ENCODE measurements around the gene RNF111. TPM values are rescaled to one million over a fixed set of nuclear protein-coding genes. Genes with fewer than 3 reads are reported as not detected.

The RNF111 gene
- total and polyA plus RNA-seq, 10 of the 15 experiments (the other 5 are each of a cell fraction or from before 2014, with no cell fraction given): 8.6 to 34.7 (median 15.7) TPM

DNA sequence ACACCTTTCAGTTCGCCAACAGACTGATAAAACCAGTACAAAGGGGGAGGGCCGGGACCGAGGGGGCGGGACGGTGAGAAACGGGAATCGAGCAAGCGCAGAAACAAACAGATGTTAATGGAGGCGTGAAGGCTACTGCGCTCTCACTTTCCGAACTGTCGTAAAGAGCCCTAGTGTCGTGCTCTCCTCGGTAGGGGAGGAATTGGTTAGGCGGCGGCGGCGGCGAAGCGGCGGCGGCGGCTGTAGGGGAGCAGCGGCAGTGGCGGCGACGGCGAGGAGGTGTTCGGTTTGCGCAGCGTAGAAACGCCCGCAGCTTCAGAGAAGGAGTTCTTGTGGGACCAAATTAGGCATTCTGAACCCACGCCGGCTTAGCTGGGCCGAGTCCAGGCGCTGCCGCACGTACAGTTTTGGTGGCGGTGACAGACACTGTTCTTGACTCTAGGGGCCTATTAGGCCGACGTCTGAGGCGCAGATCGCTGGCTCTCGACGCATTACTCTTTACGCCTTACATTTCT is at the start of gene RNF111 (continued):
- TF ChIP-seq, protein P1, sequence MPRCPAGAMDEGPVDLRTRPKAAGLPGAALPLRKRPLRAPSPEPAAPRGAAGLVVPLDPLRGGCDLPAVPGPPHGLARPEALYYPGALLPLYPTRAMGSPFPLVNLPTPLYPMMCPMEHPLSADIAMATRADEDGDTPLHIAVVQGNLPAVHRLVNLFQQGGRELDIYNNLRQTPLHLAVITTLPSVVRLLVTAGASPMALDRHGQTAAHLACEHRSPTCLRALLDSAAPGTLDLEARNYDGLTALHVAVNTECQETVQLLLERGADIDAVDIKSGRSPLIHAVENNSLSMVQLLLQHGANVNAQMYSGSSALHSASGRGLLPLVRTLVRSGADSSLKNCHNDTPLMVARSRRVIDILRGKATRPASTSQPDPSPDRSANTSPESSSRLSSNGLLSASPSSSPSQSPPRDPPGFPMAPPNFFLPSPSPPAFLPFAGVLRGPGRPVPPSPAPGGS (IDR thresholded peaks at IDR 0.05; ENCODE audit: borderline replicate concordance, insufficient read depth, low read depth, low read length, poor library complexity, severe bottlenecking): no peak
- peak; percentile 30; the same call in 1 of the 2 replicates for TF ChIP-seq CREM (IDR thresholded peaks at IDR 0.05; ENCODE audit: low read depth)
- no peak for TF ChIP-seq CREB1 (IDR thresholded peaks at IDR 0.05; ENCODE audit: low read depth)
- no peak for TF ChIP-seq JUND (IDR thresholded peaks at IDR 0.05; ENCODE audit: low read depth, low read length)
- no peak for TF ChIP-seq RFX5 (IDR thresholded peaks at IDR 0.05; ENCODE audit: low read depth, low read length)
- TF ChIP-seq, protein P2, sequence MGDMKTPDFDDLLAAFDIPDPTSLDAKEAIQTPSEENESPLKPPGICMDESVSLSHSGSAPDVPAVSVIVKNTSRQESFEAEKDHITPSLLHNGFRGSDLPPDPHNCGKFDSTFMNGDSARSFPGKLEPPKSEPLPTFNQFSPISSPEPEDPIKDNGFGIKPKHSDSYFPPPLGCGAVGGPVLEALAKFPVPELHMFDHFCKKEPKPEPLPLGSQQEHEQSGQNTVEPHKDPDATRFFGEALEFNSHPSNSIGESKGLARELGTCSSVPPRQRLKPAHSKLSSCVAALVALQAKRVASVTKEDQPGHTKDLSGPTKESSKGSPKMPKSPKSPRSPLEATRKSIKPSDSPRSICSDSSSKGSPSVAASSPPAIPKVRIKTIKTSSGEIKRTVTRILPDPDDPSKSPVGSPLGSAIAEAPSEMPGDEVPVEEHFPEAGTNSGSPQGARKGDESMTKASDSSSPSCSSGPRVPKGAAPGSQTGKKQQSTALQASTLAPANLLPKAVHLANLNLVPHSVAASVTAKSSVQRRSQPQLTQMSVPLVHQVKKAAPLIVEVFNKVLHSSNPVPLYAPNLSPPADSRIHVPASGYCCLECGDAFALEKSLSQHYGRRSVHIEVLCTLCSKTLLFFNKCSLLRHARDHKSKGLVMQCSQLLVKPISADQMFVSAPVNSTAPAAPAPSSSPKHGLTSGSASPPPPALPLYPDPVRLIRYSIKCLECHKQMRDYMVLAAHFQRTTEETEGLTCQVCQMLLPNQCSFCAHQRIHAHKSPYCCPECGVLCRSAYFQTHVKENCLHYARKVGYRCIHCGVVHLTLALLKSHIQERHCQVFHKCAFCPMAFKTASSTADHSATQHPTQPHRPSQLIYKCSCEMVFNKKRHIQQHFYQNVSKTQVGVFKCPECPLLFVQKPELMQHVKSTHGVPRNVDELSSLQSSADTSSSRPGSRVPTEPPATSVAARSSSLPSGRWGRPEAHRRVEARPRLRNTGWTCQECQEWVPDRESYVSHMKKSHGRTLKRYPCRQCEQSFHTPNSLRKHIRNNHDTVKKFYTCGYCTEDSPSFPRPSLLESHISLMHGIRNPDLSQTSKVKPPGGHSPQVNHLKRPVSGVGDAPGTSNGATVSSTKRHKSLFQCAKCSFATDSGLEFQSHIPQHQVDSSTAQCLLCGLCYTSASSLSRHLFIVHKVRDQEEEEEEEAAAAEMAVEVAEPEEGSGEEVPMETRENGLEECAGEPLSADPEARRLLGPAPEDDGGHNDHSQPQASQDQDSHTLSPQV (IDR thresholded peaks at IDR 0.05): no peak
- no peak for TF ChIP-seq CEBPB (IDR thresholded peaks at IDR 0.05; ENCODE audit: borderline replicate concordance in 1 of 2, low read depth in 2 of 2, low read length in 2 of 2)
- peak; percentile 10 for TF ChIP-seq RELA (IDR thresholded peaks at IDR 0.05; ENCODE audit: borderline replicate concordance, partially characterized antibody)
- TF ChIP-seq, protein P3, sequence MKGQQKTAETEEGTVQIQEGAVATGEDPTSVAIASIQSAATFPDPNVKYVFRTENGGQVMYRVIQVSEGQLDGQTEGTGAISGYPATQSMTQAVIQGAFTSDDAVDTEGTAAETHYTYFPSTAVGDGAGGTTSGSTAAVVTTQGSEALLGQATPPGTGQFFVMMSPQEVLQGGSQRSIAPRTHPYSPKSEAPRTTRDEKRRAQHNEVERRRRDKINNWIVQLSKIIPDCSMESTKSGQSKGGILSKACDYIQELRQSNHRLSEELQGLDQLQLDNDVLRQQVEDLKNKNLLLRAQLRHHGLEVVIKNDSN (IDR thresholded peaks at IDR 0.05; ENCODE audit: borderline replicate concordance, extremely low read length, insufficient read depth, low read depth, low read length): no peak
- TF ChIP-seq NR2C2 (IDR thresholded peaks at IDR 0.05; ENCODE audit: borderline replicate concordance, control insufficient read depth, insufficient read length, low read depth): no peak
- TF ChIP-seq EGR1 (IDR thresholded peaks at IDR 0.05; ENCODE audit: borderline replicate concordance in 1 of 2, low read depth in 2 of 2, low read length in 2 of 2): no peak
- TF ChIP-seq KDM1A (IDR thresholded peaks at IDR 0.05; ENCODE audit: borderline replicate concordance): no peak
- TF ChIP-seq CBX3 (IDR thresholded peaks at IDR 0.05; ENCODE audit: borderline replicate concordance, low read depth): no peak
- no peak for TF ChIP-seq BRCA1 (IDR thresholded peaks at IDR 0.05; ENCODE audit: low read depth, low read length)
- TF ChIP-seq, protein P4, sequence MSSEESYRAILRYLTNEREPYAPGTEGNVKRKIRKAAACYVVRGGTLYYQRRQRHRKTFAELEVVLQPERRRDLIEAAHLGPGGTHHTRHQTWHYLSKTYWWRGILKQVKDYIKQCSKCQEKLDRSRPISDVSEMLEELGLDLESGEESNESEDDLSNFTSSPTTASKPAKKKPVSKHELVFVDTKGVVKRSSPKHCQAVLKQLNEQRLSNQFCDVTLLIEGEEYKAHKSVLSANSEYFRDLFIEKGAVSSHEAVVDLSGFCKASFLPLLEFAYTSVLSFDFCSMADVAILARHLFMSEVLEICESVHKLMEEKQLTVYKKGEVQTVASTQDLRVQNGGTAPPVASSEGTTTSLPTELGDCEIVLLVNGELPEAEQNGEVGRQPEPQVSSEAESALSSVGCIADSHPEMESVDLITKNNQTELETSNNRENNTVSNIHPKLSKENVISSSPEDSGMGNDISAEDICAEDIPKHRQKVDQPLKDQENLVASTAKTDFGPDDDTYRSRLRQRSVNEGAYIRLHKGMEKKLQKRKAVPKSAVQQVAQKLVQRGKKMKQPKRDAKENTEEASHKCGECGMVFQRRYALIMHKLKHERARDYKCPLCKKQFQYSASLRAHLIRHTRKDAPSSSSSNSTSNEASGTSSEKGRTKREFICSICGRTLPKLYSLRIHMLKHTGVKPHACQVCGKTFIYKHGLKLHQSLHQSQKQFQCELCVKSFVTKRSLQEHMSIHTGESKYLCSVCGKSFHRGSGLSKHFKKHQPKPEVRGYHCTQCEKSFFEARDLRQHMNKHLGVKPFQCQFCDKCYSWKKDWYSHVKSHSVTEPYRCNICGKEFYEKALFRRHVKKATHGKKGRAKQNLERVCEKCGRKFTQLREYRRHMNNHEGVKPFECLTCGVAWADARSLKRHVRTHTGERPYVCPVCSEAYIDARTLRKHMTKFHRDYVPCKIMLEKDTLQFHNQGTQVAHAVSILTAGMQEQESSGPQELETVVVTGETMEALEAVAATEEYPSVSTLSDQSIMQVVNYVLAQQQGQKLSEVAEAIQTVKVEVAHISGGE (CRISPR knock-in tag; IDR thresholded peaks at IDR 0.05): no peak
- TF ChIP-seq GABPA (IDR thresholded peaks at IDR 0.05; ENCODE audit: low read depth): no peak
- TF ChIP-seq HDGF (IDR thresholded peaks at IDR 0.05): peak; percentile 62; the same call in 1 of the 2 replicates
- TF ChIP-seq EED (IDR thresholded peaks at IDR 0.05; ENCODE audit: low read depth): no peak
- no peak for TF ChIP-seq RBBP5 (conservative IDR thresholded peaks at IDR 0.05)
- TF ChIP-seq NR2F1 (conservative IDR thresholded peaks at IDR 0.05): no peak
- no peak for TF ChIP-seq ZNF207 (IDR thresholded peaks at IDR 0.05; ENCODE audit: borderline replicate concordance)
- no peak for TF ChIP-seq ATF7 (IDR thresholded peaks at IDR 0.05; ENCODE audit: low read depth)

Data from GM12878 (cell line).